Measurements from ENCODE around the gene ITGAL.

DNA sequence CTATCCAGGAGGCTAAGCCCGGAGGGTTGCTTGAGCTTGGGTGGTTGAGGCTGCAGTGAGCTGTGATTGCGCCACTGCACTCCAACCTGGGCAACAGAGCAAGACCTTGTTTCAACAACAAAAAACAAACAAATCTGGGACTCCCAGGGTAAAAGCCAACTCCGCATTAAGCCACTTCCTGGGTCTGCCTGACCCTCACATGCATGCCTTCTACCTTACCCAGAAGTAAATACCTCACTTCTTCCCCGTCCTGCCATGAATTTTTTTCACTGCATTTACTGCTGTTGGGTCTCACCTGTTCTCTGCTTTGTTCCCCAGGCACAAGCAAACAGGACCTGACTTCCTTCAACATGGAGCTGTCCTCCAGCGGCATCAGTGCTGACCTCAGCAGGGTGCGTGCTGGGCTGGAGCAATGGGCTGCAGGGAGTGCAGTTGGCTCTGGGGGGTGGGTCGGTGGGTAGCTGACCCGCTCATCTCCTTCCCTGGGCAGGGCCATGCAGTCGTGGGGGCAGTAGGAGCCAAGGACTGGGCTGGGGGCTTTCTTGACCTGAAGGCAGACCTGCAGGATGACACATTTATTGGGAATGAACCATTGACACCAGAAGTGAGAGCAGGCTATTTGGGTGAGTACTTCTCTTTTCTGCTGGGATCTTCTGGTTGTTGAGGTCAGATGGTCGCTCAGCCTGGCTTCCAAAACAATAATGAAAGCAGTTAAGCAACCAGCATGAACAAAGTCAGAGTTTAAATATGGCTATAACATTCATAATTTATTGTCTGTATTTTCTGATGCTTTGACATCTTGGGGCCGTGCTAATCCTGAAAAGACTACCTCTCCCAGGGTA, 16.4 kb downstream of the ITGAL start:
- TF ChIP-seq, protein P1, sequence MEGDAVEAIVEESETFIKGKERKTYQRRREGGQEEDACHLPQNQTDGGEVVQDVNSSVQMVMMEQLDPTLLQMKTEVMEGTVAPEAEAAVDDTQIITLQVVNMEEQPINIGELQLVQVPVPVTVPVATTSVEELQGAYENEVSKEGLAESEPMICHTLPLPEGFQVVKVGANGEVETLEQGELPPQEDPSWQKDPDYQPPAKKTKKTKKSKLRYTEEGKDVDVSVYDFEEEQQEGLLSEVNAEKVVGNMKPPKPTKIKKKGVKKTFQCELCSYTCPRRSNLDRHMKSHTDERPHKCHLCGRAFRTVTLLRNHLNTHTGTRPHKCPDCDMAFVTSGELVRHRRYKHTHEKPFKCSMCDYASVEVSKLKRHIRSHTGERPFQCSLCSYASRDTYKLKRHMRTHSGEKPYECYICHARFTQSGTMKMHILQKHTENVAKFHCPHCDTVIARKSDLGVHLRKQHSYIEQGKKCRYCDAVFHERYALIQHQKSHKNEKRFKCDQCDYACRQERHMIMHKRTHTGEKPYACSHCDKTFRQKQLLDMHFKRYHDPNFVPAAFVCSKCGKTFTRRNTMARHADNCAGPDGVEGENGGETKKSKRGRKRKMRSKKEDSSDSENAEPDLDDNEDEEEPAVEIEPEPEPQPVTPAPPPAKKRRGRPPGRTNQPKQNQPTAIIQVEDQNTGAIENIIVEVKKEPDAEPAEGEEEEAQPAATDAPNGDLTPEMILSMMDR (IDR thresholded peaks at IDR 0.05): no peak
- TF ChIP-seq POLR2A (IDR thresholded peaks at IDR 0.05): no peak
